GM06990 (cell line): ENCODE results near the gene CD300LD.
A peak's percentile ranks its signal among the peaks of the same experiment; 100 is the strongest.

ENCODE experiments used
- DNase-seq: peaks from one replicate; pipeline ENCODE4 v3.0.0-alpha.2; 2011; ENCODE audit not compliant: insufficient read length; ENCODE audit errors: extremely low read depth
- H3K27me3 ChIP-seq: replicated peaks from 2 replicates; pipeline ENCODE4 v1.6.0; 2011; ENCODE audit warnings: low read length; ENCODE audit not compliant: control insufficient read depth, insufficient read depth
- H3K36me3 ChIP-seq: 2 replicates; pipeline ENCODE4 v1.5.1; 2011; ENCODE audit warnings: low read length; ENCODE audit not compliant: control insufficient read depth, insufficient read depth
- H3K4me3 ChIP-seq: replicated peaks from 2 replicates; pipeline ENCODE4 v1.5.1; 2011; ENCODE audit warnings: low read depth, mild to moderate bottlenecking, control low read depth, low read length
- CTCF ChIP-seq: IDR thresholded peaks from 2 replicates; pipeline ENCODE4 v1.5.1; 2011; ENCODE audit warnings: low read length, control low read depth, mild to moderate bottlenecking, inconsistent platforms; ENCODE audit not compliant: insufficient read depth, poor library complexity, severe bottlenecking

The CD300LD gene

GRCh38 chr17:74568106-74568873, 23.8 kb downstream of the CD300LD start:
- Histone ChIP-seq H3K27me3 (no peaks in the 10 kb centered on the region; the same call in none of the 2 replicates), H3K4me3 (no peak overlapping the region), H3K36me3 (no peaks in the 10 kb centered on the region)
- no peak for DNase-seq
- no peak for TF ChIP-seq CTCF

GRCh38 chr17:74567397-74567796, 24.7 kb downstream of the CD300LD start, which contains the start of gene CD300H:
CD300H (minus strand) TSS chr17:74567509.
- TF ChIP-seq CTCF, result no peak
- Histone ChIP-seq H3K4me3 (no peak within 1 kb of the TSS), H3K36me3 (no peaks in the 10 kb centered on the region), H3K27me3 (no peaks in the 10 kb centered on the region; the same call in none of the 2 replicates)
- DNase-seq, result no peak

- no peaks in the 10 kb centered on the region; the same call in none of the 2 replicates for H3K27me3 ChIP-seq
- TF ChIP-seq CTCF, result peak; percentile 79
- H3K36me3 ChIP-seq, result no peaks in the 10 kb centered on the region
- no peak for DNase-seq
- no peak overlapping the region for H3K4me3 ChIP-seq
Observed at GRCh38 chr17:74566132-74566753, 25.8 kb downstream of the CD300LD start.

- no peak for DNase-seq
- no peak for TF ChIP-seq CTCF
- no peak overlapping the region for H3K4me3 ChIP-seq
- peaks cover 2% of the 10 kb centered on the region for H3K27me3 ChIP-seq
- H3K36me3 ChIP-seq, result no peaks in the 10 kb centered on the region
Observed at GRCh38 chr17:74565126-74565525, 27.0 kb downstream of the CD300LD start.

GRCh38 chr17:74563358-74563757, 28.7 kb downstream of the CD300LD start:
- peaks cover 2% of the 10 kb centered on the region for H3K27me3 ChIP-seq
- H3K4me3 ChIP-seq, result no peak overlapping the region
- no peaks in the 10 kb centered on the region for H3K36me3 ChIP-seq
- TF ChIP-seq CTCF, result no peak
- DNase-seq, result no peak
